SJSA1 (cell line): ENCODE data around the gene PLEKHA4. TPM values are rescaled to one million over a fixed set of nuclear protein-coding genes. Genes with fewer than 3 reads are reported as not detected.
A peak's percentile ranks its signal among the peaks of the same experiment; 100 is the strongest.
"Not testable (repeated sequence)": the region's sequence is repeated elsewhere in the genome, so short reads cannot be mapped to it uniquely, and the experiment has no call there.

Experiments used
- DNase-seq, 2 experiments: peaks; one replicate each; pipeline ENCODE4 v3.0.0-alpha.2; 2015 to 2020; ENCODE audit warnings: low spot score in 2 of 2, low read depth in 1 of 2
- H3K27ac ChIP-seq: fragments of 250-450 bp; sonication (Bioruptor Pico); 2 replicates; pipeline ENCODE4 v1.5.1; 2020; ENCODE audit warnings: mild to moderate bottlenecking, moderate library complexity
- H3K27me3 ChIP-seq: fragments of 250-450 bp; sonication (Bioruptor Pico); replicated peaks from 2 replicates; pipeline ENCODE4 v1.5.1; 2020; ENCODE audit warnings: mild to moderate bottlenecking, moderate library complexity
- H3K36me3 ChIP-seq: fragments of 250-450 bp; sonication (Bioruptor Pico); 2 replicates; pipeline ENCODE4 v1.5.1; 2020; ENCODE audit warnings: mild to moderate bottlenecking
- H3K4me1 ChIP-seq: fragments of 250-450 bp; sonication (Bioruptor Pico); replicated peaks from 2 replicates; pipeline ENCODE4 v1.6.1; 2021; ENCODE audit warnings: mild to moderate bottlenecking
- H3K4me3 ChIP-seq: fragments of 250-450 bp; sonication (Bioruptor Pico); 2 replicates; pipeline ENCODE4 v1.5.1; 2020; ENCODE audit warnings: mild to moderate bottlenecking
- H3K9me3 ChIP-seq: fragments of 250-450 bp; sonication (Bioruptor Pico); replicated peaks from 2 replicates; pipeline ENCODE4 v1.5.1; 2020; ENCODE audit warnings: mild to moderate bottlenecking
- total RNA-seq: library from RNA; depleted of rRNA; stranded (reverse); fragments of >200 nt; shearing (Covaris generic); gene quantifications from 2 replicates; pipeline ENCODE4 v1.2.3, GENCODE V29; 2014

PLEKHA4 gene
- total RNA-seq, 1 experiment from 2014 or later: 3.5 TPM

DNA sequence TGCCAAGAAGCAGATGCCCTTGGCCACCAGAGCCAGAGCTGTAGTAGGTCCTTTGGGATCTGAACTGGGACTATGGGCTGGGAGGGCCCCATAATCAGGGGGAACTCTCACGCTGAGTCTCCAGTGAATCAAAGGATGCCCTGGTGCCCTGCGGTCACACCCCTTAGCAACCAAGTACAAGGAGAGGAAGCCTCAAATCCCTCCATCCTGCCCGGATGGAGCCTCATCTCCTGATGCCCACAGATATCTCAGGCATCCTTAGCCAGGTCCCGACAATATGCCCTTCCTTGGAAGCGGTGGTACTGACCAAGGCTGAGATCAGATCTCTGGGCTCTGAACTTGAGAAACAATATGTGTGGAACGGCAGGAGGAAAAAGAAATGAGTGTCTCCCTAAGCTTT is 1.7 kb downstream of the PLEKHA4 start:
- Histone ChIP-seq H3K27ac (no peak overlapping the region), H3K36me3 (0 out of 2 replicates have a peak, but pooled peaks cover 4% of the 10 kb centered on the region), H3K4me1 (peaks cover 20% of the 10 kb centered on the region), H3K27me3 (no peaks in the 10 kb centered on the region), H3K9me3 (0 out of 2 replicates have a peak, but pooled peaks cover 3% of the 10 kb centered on the region), H3K4me3 (no peak overlapping the region)
- no peak for DNase-seq

DNA sequence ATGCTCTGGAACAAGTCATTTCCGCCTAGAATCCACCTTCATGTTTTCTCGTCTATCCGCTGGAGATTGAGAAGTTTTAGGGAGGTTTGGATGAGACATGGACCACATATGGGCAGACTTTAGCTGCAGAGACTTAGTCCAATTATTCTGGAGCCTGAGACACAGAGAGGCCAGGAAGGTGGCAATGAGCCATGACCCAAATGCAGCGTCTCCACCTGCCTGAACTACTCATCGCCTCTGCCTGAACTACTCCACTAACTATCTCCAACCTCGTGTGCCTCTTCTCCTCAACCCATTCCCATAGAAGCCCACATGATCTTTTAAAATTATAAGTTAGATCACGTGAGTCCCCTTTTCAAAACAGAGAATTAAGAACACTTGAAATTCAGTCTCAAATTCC is 5.6 kb downstream of the PLEKHA4 start:
- Histone ChIP-seq H3K27ac (no peak overlapping the region), H3K9me3 (no peaks in the 10 kb centered on the region), H3K4me1 (peaks cover 7% of the 10 kb centered on the region), H3K4me3 (no peak overlapping the region), H3K36me3 (peaks cover 8% of the 10 kb centered on the region), H3K27me3 (no peaks in the 10 kb centered on the region)
- no peak for DNase-seq

DNA sequence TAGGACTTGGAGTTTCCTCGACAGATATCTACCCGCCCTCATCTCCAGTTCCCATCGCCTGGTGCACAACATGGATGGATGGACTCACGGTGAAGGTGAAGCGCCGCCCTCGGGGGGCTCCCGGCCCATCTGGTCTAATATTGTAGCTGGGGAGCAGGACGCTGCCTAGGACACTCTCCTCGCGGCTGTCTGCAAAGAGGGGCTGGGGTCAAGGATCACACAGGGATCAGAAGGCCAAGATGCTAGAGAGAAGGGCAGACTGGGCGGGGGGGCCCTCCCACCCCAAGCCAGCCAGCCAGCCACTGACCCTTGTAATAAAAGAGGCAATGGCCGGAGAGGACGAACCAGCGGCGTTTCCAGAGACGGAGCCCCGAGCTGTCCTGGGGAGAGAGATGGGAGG is 7.1 kb downstream of the PLEKHA4 start:
- no peak for DNase-seq
- no peak overlapping the region for H3K27ac ChIP-seq
- H3K36me3 ChIP-seq: peaks cover 8% of the 10 kb centered on the region
- H3K9me3 ChIP-seq: no peaks in the 10 kb centered on the region
- H3K4me3 ChIP-seq: no peak overlapping the region
- no peaks in the 10 kb centered on the region for H3K4me1 ChIP-seq
- H3K27me3 ChIP-seq: no peaks in the 10 kb centered on the region

DNA sequence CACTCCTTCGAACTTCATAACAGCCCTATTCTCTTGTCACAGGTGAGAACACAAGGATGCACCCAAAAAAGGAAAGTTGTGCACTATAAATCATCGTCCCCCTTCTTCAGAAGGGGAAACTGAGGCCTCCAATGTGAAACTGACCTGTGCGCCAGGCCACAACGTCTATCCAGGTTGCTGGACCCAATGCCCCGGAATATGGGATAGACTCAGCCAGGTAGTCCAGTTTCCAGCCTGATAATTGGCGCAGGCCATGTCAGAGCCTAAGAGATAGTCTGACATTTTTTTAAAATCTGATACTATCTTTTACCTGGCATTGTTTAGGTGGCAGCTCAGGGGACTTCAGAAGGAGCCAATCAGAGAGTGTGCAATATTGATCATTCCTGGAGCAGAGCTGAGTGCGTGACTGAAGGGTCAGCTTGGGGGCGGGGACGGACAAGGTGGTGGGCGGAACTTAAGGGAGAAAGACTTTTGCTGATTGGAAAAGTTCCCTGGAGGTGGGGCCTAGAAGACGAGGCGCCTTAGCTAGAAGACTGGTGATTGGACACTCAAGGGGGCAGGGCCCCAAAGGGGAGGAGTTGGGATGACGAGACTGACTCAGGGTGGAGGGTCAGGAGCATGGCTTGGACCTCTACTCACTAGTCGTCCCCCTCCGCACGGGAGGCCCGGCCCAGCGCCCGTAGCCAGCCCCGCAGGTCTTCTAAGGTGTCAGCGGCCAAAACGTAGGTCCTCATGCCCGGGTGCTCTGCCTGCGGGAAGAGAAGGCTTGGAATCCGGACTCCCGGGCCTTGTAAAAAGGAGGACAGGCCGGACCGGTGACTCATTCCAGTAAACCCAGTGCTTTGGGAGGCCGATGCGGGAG is 8.5 kb downstream of the PLEKHA4 start:
- no peak overlapping the region for H3K27ac ChIP-seq
- no peaks in the 10 kb centered on the region for H3K9me3 ChIP-seq
- peaks cover 8% of the 10 kb centered on the region for H3K36me3 ChIP-seq
- H3K27me3 ChIP-seq: no peaks in the 10 kb centered on the region
- DNase-seq: no peak
- no peak overlapping the region for H3K4me3 ChIP-seq
- no peaks in the 10 kb centered on the region for H3K4me1 ChIP-seq

DNA sequence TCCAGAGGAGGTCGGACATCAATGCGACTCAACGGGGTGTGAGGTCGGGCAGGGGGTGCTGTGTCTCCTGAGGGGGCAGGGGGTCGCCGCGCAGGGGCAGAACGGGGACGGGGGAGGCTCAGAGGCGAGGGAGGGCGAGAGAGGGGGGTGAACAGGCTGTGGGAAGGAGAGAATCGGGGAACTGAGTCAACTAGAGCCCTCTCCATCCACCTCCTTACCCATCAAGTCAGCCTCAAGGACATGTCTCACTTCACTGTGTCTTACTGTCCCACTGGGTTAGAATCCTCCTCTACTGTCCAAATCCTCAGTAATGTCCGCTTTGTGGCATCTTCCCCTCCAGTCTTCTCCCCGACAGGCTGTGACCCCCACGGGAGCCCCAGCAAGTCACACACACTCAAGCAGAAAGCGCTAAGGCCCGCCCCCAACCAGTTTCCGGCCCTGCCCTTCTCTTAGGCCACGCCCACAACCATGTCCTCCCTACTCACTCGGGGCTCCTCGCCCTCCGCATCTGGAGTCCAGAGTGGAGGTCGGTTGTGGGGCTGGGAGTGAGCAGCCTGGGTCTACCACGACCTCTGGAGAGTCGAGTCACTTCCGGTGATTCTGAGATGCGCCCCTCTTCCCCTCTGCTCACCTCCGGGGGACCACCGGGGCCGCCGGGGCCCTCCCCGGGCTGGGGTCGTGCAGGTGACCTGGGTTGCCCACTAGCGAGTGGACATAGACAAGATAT is 9.3 kb downstream of the PLEKHA4 start:
- Histone ChIP-seq H3K27me3 (no peaks in the 10 kb centered on the region), H3K27ac (no peak overlapping the region), H3K9me3 (no peaks in the 10 kb centered on the region), H3K4me3 (no peak overlapping the region), H3K36me3 (peaks cover 4% of the 10 kb centered on the region), H3K4me1 (no peaks in the 10 kb centered on the region)
- DNase-seq: no peak

DNA sequence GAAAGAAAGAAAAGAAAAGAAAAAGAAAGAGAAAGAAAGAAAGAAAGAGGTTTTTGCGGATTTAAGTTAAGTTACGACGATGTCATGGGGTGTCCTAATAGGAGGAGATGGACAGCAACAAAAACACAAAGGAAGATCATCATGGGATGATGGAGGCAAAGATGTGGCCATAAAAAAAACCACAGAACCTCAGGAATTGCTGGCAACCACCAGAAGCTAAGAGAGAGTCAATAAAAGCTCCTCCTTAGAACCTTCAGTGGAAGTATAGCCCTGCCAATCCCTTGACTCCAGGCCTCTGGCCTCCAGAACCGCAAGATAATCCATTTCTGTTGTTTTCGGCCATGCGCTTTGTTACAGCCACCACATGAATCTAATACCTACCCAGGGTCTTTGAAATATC is 11.5 kb downstream of the PLEKHA4 start:
- Histone ChIP-seq H3K36me3 (peaks cover 4% of the 10 kb centered on the region), H3K4me3 (no peak overlapping the region), H3K4me1 (no peaks in the 10 kb centered on the region), H3K27ac (no peak overlapping the region), H3K27me3 (no peaks in the 10 kb centered on the region), H3K9me3 (no peaks in the 10 kb centered on the region)
- no peak for DNase-seq

DNA sequence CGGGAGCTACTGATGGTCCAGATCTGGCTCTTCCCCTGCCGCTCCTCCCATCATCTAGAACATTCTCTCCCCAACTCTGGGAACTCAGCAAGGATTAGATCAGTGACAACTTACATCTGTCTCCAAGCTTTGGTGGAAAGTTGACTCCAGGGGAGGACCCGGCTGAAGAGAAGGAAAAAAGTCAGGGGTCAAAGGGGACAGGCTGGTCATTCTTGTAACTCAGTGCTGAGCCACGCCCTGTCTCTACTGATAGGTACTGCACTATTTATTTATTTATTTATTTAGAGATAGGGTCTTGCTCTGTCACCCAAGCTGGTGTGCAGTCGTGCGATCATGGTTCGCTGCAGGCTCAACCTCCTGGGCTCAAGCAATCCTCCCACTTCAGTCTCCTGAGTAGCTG is 14.3 kb downstream of the PLEKHA4 start:
- no peak for DNase-seq
- no peaks in the 10 kb centered on the region for H3K9me3 ChIP-seq
- H3K4me1 ChIP-seq: no peaks in the 10 kb centered on the region
- no peak overlapping the region for H3K27ac ChIP-seq
- H3K4me3 ChIP-seq: no peak overlapping the region
- no peaks in the 10 kb centered on the region; the same call in 1 of the 2 replicates for H3K36me3 ChIP-seq
- no peaks in the 10 kb centered on the region for H3K27me3 ChIP-seq

DNA sequence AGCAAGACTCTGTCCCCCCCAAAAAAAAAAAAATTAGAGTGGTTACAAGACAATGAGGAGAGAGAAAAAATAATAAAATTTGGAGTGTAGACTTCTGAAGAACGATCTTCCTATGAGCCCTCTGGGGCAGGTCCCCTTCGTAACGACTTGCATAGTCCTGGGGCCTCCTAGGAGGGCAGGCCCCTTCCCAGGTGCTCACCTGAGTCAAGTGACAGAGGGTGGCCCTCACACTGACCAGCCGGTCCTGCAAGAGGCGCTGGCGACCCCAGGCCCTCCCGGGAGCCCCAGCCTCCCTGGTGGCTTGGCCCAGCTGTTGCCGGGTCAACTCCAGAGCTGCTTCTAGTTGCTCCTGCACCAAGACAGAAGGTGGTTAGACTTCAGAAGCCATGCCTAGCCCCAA is 14.9 kb downstream of the PLEKHA4 start:
- DNase-seq: no peak
- no peaks in the 10 kb centered on the region for H3K4me1 ChIP-seq

DNA sequence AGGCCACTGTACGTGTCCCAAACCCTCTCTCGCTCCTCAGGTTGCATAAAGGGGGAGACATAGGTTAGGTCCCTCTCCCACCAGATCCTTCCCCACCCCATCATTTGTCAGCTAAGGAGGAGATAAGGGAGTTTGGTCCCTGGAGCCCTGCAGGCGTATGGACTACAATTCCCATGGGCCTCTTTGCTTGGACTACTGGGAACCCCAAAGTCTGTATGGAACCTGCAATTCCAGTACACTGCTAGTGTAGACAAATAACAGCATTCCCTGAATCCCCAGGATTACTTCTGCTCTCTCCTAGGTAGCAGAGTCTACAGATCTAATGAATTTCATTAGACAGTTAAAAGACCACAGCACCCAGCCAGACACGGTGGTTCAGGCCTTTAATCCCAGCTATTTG is 16.1 kb downstream of the PLEKHA4 start:
- Histone ChIP-seq H3K36me3 (no peaks in the 10 kb centered on the region; the same call in 1 of the 2 replicates), H3K27me3 (no peaks in the 10 kb centered on the region), H3K4me1 (no peaks in the 10 kb centered on the region), H3K9me3 (no peaks in the 10 kb centered on the region), H3K4me3 (no peak overlapping the region), H3K27ac (no peak overlapping the region)
- DNase-seq: no peak

More for the DNA sequence above, 14.9 kb downstream of the PLEKHA4 start:
- no peaks in the 10 kb centered on the region for H3K27me3 ChIP-seq
- H3K27ac ChIP-seq: no peak overlapping the region
- no peaks in the 10 kb centered on the region for H3K9me3 ChIP-seq
- H3K4me3 ChIP-seq: no peak overlapping the region
- no peaks in the 10 kb centered on the region; the same call in 1 of the 2 replicates for H3K36me3 ChIP-seq

DNA sequence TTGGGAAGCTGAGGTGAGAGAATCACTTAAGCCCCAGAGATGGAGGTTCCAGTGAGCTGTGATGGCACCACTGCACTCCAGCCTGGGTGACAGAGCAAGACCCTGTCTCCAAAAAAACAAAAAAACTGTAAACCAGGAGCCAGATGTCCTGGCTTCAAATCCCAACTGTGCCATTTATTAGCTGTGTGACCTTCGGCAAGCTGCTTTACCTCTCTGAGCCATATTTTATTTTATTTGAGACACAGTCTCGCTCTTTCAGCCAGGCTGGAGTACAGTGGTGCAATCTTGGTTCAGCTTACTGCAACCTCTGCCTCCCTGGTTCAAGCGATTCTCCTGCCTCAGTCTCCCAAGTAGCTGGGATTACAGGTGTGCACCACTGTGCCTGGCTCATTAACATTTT is 21.8 kb downstream of the PLEKHA4 start:
- peaks cover 12% of the 10 kb centered on the region for H3K36me3 ChIP-seq
- not testable (repeated sequence) for H3K27ac ChIP-seq, H3K4me3 ChIP-seq, H3K9me3 ChIP-seq, H3K4me1 ChIP-seq, DNase-seq, H3K27me3 ChIP-seq

DNA sequence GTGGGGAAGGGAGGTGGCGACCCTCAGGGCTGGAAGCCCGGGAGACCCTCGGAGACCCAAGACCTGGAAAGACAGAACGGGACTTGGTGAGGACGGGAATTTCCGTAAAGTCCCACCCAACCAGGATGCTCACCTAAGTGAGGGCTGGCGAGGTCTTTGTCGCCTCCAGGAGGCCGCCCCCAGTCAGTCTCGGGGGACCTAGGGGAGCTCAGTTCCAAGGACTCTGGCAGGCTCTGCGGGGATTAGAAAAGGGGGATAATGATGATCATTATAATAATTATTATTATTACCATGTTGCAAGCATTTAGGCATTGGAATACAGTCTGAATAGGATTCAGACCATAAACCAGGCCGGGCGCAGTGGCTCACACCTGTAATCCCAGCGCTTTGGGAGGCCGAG is 23.0 kb downstream of the PLEKHA4 start:
- Histone ChIP-seq H3K27me3 (no peaks in the 10 kb centered on the region), H3K27ac (no peak overlapping the region), H3K4me3 (no peak overlapping the region), H3K4me1 (no peaks in the 10 kb centered on the region), H3K36me3 (peaks cover 12% of the 10 kb centered on the region), H3K9me3 (no peaks in the 10 kb centered on the region)
- DNase-seq: no peak

DNA sequence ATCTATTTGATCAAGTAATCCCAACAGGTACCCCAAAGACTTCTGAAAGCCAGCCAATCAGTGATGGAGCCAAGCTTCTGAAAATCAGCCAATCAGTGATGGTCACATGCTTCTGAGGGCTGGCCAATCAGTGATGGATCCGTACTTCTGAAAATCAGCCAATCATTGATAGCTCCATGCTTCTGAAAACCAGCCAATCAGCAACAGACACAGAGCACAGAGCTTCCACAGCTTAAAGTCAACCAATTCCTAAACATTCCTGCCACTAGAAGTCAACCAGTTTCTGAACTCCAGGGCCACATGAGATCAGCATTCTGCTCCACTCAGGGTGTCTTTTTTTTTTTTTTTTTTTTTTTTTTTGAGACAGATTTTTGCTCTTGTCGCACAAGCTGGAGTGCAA is 23.9 kb downstream of the PLEKHA4 start:
- Histone ChIP-seq H3K9me3 (no peaks in the 10 kb centered on the region), H3K27me3 (no peaks in the 10 kb centered on the region), H3K36me3 (peaks cover 12% of the 10 kb centered on the region), H3K4me3 (no peak overlapping the region), H3K27ac (no peak overlapping the region), H3K4me1 (no peaks in the 10 kb centered on the region)
- no peak for DNase-seq

DNA sequence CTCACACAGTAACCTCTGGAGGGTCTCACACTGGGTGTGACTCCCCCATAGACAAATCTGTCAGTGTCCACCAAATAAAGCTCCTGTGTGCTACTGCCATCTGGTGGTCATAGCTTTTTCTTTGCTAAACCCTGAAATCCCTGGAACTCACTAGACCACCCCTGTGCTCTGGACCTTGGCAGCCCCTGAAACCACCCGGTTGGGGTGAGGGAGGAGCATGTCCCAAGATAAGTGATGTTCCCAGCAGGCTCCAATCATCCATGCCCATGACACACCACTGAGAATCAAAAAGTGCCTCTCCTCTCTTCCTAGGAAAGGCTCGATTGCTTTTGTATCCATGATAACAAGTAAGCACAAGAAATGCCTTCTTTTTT is 25.6 kb downstream of the PLEKHA4 start:
- Histone ChIP-seq H3K4me3 (no peak overlapping the region), H3K4me1 (no peaks in the 10 kb centered on the region), H3K9me3 (no peaks in the 10 kb centered on the region), H3K27me3 (no peaks in the 10 kb centered on the region), H3K27ac (no peak overlapping the region), H3K36me3 (peaks cover 12% of the 10 kb centered on the region)
- peak; percentile 59 to 60 for DNase-seq

DNA sequence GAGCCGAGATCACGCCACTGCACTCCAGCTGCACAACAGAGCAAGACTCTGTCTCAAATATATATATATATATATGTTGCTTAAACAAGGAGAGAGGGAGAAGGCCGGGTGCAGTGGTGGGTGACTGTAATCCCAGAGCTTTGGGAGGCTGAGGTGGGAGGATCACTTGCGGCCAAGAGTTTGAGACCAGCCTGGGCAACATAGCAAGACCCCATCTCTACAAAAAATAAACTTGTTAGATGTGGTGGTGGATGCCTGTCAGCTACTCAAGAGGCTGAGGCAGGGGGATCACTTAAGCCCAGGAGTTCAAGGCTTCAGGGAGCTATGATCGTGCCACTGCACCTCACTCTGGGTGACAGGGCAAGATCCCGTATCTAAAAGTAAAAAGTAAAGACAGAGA is 26.8 kb downstream of the PLEKHA4 start:
- Histone ChIP-seq H3K4me1 (no peaks in the 10 kb centered on the region), H3K4me3 (no peak overlapping the region), H3K36me3 (peaks cover 12% of the 10 kb centered on the region), H3K27me3 (no peaks in the 10 kb centered on the region), H3K9me3 (no peaks in the 10 kb centered on the region), H3K27ac (no peak overlapping the region)
- DNase-seq: no peak
